Mesothelial cell of epicardium (in vitro differentiated cells): ENCODE measurements around the gene LENG1. TPM values are rescaled to one million over a fixed set of nuclear protein-coding genes. Genes with fewer than 3 reads are reported as not detected.

Experiments used
- DNase-seq, 2 experiments: peaks; one replicate each; pipeline ENCODE4 v3.0.0; 2021; ENCODE audit warnings: low spot score in 2 of 2; ENCODE audit not compliant: unreplicated experiment in 2 of 2
- H3K27ac Mint-ChIP-seq: 2 replicates; pipeline ENCODE4 v1.8.0; 2021; ENCODE audit warnings: mixed read lengths
- H3K27me3 Mint-ChIP-seq: 2 replicates; pipeline ENCODE4 v1.8.0; 2021; ENCODE audit warnings: low read depth, mixed read lengths
- H3K36me3 Mint-ChIP-seq: 2 replicates; pipeline ENCODE4 v1.8.0; 2021; ENCODE audit warnings: mixed read lengths
- H3K4me1 Mint-ChIP-seq: 2 replicates; pipeline ENCODE4 v1.8.0; 2021; ENCODE audit warnings: mixed read lengths
- H3K4me3 Mint-ChIP-seq: 2 replicates; pipeline ENCODE4 v1.8.0; 2021; ENCODE audit warnings: mild to moderate bottlenecking, moderate library complexity, mixed read lengths
- H3K9me3 Mint-ChIP-seq: 2 replicates; pipeline ENCODE4 v1.8.0; 2021; ENCODE audit warnings: mixed read lengths
- total RNA-seq: library from RNA; stranded (reverse); gene quantifications from 3 replicates; pipeline ENCODE4 v1.2.1, GENCODE V29; 2021
- TF ChIP-seq, protein P1 (sequence below): fragments of 200-600 bp; sonication (generic); IDR thresholded peaks from one replicate; pipeline ENCODE4 v1.5.0; 2021; ENCODE audit warnings: antibody characterized with exemption; ENCODE audit not compliant: unreplicated experiment

Gene LENG1
- total RNA-seq, 1 donor from 2014 or later = 6.4 TPM

DNA sequence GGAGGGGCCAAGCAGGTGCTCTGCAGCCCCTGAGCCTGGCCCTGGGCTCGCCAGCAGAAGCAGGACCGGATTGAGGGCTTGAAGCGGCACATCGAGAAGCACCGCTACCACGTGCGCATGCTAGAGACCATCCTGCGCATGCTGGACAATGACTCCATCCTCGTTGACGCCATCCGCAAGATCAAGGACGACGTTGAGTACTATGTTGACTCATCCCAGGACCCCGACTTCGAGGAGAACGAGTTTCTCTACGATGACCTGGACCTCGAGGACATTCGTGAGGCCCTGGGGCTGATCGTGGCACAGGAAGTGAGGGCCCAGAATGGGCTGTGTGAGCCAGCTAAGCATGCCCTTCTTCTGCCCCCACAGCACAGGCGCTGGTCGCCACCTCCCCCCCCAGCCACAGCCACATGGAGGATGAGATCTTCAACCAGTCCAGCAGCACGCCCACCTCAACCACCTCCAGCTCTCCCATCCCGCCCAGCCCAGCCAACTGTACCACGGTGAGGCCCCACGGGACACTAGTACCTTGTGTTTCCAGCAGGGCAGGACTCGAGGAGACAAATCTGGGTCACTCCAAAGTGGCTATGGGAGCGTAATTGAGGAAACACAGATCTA is 13.9 kb downstream of the LENG1 start:
- Mint-ChIP-seq H3K36me3 (peaks cover 50% of the 10 kb centered on the region), H3K9me3 (no peaks in the 10 kb centered on the region), H3K4me1 (peaks cover 1% of the 10 kb centered on the region), H3K27me3 (no peaks in the 10 kb centered on the region), H3K27ac (no peak overlapping the region), H3K4me3 (no peak overlapping the region)
- DNase-seq = no peak
- TF ChIP-seq, protein P1, sequence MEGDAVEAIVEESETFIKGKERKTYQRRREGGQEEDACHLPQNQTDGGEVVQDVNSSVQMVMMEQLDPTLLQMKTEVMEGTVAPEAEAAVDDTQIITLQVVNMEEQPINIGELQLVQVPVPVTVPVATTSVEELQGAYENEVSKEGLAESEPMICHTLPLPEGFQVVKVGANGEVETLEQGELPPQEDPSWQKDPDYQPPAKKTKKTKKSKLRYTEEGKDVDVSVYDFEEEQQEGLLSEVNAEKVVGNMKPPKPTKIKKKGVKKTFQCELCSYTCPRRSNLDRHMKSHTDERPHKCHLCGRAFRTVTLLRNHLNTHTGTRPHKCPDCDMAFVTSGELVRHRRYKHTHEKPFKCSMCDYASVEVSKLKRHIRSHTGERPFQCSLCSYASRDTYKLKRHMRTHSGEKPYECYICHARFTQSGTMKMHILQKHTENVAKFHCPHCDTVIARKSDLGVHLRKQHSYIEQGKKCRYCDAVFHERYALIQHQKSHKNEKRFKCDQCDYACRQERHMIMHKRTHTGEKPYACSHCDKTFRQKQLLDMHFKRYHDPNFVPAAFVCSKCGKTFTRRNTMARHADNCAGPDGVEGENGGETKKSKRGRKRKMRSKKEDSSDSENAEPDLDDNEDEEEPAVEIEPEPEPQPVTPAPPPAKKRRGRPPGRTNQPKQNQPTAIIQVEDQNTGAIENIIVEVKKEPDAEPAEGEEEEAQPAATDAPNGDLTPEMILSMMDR = no peak

DNA sequence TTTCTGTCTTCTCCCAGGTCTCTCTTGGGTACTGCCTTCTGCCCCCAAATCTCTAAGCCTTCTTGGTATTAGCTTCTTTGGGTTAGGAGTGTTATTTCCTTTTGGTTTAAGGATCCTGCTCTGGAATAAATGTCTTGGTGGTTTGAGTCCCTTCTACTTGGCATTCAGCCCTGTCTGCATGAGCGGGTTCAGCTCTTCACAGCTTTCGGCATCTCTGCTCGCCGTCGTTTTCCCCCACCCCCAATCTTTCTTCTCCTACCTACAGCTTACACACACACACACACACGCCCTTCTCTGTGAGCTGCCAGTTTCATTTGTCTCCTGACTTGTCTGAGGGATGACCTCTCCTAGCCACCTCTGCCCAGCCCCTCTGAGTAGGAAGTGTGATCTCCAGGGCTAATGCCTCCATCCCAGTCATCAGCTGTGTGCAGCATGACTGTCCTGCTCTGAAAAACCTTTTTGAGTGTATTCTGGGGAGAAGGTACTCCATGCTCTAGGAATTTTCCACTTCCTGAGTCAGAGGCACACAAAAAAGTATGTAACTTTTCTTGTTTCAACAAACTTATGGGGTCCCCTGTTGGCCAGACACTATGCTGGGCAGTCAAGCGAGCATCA is 17.2 kb downstream of the LENG1 start:
- TF ChIP-seq, protein P1 = no peak
- Mint-ChIP-seq H3K4me3 (no peak overlapping the region), H3K9me3 (no peaks in the 10 kb centered on the region), H3K4me1 (peaks cover 13% of the 10 kb centered on the region), H3K27ac (peak overlapping the region; percentile 43), H3K27me3 (peaks cover 1% of the 10 kb centered on the region), H3K36me3 (peaks cover 36% of the 10 kb centered on the region)
- DNase-seq = no peak

DNA sequence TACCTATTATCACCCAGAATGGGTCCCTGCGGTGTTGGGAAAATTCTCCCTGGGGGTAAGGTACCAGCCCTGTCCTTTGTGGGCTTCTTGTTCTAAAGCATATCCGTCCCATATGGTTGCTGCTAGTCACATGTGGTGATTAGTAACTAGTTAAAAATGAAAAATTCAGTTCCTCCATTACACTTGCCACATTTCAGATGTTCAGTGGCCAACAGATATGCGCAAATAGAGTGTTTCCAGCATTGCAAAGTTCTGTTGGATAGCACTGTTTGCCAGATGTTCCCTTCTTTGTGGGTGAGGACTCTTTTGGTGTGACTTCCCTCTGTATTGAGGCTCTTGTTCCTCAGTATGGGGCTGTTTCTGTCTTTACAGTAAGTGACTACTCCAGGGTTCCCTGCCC is 18.2 kb downstream of the LENG1 start:
- H3K4me1 Mint-ChIP-seq = peaks cover 16% of the 10 kb centered on the region
- H3K27me3 Mint-ChIP-seq = peaks cover 3% of the 10 kb centered on the region

DNA sequence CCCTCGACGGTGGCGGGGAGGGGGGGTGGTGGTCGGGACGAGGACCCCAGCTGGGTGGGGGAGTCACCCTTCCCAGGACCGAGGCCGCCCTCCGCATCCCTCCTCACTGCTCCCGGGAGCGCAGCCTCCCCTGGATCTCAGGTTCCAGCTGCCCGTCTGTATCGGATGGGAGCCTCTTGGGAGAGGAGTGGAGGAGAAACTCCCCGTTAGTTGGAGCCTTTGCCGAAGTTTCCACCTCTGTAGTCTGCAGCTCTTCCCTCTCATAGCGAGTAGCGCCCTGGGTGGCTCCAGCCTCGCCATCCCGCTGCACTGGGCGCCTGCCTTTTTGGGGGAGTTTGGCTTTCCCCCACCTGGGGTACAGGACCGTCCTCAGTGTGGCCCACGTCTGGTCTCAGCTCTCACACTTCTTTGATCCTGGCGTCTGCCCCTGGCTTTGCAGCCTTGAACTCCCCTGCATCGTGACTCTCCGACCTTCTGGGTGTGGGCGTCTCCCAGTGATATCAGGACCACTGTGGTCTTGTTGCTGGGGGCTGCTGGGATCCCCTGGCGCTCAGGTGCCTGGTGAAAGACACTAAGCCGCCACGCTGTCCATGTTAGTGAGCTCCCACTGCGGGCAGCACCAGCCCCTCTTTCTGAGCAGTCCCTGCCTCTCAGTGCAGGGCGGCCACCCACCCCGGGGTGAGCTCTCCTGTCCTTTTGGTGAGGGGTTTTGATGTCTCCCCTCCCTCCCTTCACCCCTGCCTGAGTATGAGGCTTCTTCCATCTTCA is 20.8 kb downstream of the LENG1 start:
- no peaks in the 10 kb centered on the region for H3K9me3 Mint-ChIP-seq

More for the DNA sequence above, 18.2 kb downstream of the LENG1 start:
- no peak overlapping the region for H3K4me3 Mint-ChIP-seq
- TF ChIP-seq, protein P1 = no peak
- H3K27ac Mint-ChIP-seq = no peak overlapping the region
- no peaks in the 10 kb centered on the region for H3K9me3 Mint-ChIP-seq
- peaks cover 28% of the 10 kb centered on the region for H3K36me3 Mint-ChIP-seq
- DNase-seq = no peak

DNA sequence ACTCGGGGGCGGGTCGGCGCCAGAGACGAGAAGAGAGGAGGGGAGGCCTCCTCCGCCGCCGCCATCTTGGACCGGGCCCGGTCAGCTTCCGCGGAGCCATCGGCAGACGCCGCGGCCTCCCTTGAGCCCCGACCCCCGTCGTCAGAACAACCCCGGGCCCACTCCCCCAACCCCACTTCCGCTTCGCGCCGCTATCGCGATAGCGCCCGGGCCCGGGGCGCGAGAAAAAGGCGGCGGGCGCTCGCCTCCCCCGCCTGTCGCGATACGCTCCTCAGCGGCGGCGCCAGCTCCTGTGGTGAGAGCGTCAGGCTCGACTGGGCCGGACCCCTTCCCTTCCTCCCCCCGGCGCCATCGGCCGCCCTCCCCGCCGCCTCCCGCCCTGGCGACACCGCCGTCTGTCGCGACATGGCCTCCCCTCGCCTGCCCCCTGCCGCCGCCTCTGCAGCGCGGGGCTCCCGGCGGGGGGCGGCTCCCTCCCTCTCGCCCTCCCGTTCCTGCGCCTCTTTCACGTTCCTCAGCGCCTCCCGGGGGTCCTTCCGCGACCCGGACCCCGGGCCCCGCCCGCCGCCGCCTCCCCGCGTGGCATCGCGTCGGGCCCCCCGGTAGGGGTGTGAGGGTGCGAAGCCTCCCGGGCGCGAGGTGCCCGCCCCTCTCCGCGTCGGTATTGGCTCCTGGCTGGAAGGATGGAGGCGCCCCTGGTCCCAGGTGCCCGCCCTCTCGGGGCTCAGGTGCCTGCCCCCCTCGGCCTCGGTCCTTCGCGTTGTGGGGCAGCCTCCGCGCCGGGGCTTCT is 21.6 kb downstream of the LENG1 start, which contains the start of gene CNOT3:
Gene CNOT3 (plus strand): TSS at position 64 of the 790 bp plus-strand sequence. CDS start 5,217 bp downstream, outside the sequence.
- Mint-ChIP-seq H3K4me1 (peaks cover 23% of the 10 kb centered on the region), H3K4me3 (peak within 1 kb of the TSS; percentile 90), H3K9me3 (no peaks in the 10 kb centered on the region), H3K27me3 (peaks cover 8% of the 10 kb centered on the region), H3K36me3 (peaks cover 4% of the 10 kb centered on the region), H3K27ac (peak within 1 kb of the TSS; percentile 97)
- TF ChIP-seq, protein P1 = peak; percentile 33
- DNase-seq = no peak

More for the DNA sequence above, 20.8 kb downstream of the LENG1 start:
- Mint-ChIP-seq H3K4me1 (peaks cover 23% of the 10 kb centered on the region), H3K4me3 (peak overlapping the region; percentile 90), H3K36me3 (peaks cover 8% of the 10 kb centered on the region), H3K27me3 (peaks cover 8% of the 10 kb centered on the region), H3K27ac (peak overlapping the region; percentile 94)
- TF ChIP-seq, protein P1 = no peak
- DNase-seq = no peak
